H9 (cell line): ENCODE results near the gene LRSAM1. TPM values are rescaled to one million over a fixed set of nuclear protein-coding genes. Genes with fewer than 3 reads are reported as not detected.

ENCODE experiments used
- DNase-seq: peaks from one replicate; pipeline ENCODE4 v3.0.0-alpha.2; 2017
- H2AFZ ChIP-seq: one replicate; pipeline ENCODE4 v1.6.1; 2013; ENCODE audit warnings: mild to moderate bottlenecking, low read length, control low read depth, moderate library complexity
- H2AK5ac ChIP-seq: 2 replicates; pipeline ENCODE4 v1.6.1; 2013; ENCODE audit warnings: low read length, control low read depth, mixed read lengths; ENCODE audit not compliant: insufficient read length
- H2BK120ac ChIP-seq: one replicate; pipeline ENCODE4 v1.6.1; 2013; ENCODE audit warnings: low read depth, mild to moderate bottlenecking, low read length, control low read depth, inconsistent platforms; ENCODE audit not compliant: poor library complexity, severe bottlenecking
- H2BK12ac ChIP-seq: 2 replicates; pipeline ENCODE4 v1.6.1; 2013; ENCODE audit warnings: low read length, control low read depth, mixed read lengths, low read depth; ENCODE audit not compliant: insufficient read length
- H2BK15ac ChIP-seq: 2 replicates; pipeline ENCODE4 v1.6.1; 2013; ENCODE audit warnings: low read depth, low read length, control low read depth
- H2BK20ac ChIP-seq: one replicate; pipeline ENCODE4 v1.6.1; 2013; ENCODE audit warnings: low read depth, mild to moderate bottlenecking, low read length, control low read depth, inconsistent platforms; ENCODE audit not compliant: poor library complexity, severe bottlenecking
- H2BK5ac ChIP-seq: 2 replicates; pipeline ENCODE4 v1.6.1; 2013; ENCODE audit warnings: low read length, control low read depth, mixed read lengths; ENCODE audit not compliant: insufficient read length
- H3K14ac ChIP-seq: 2 replicates; pipeline ENCODE4 v1.6.1; 2013; ENCODE audit warnings: low read length, control low read depth; ENCODE audit not compliant: insufficient read depth
- H3K18ac ChIP-seq: 2 replicates; pipeline ENCODE4 v1.6.1; 2013; ENCODE audit warnings: low read depth, mild to moderate bottlenecking, mixed read lengths, low read length, control low read depth; ENCODE audit not compliant: insufficient read length
- H3K23ac ChIP-seq: 2 replicates; pipeline ENCODE4 v1.6.1; 2013; ENCODE audit warnings: low read length, control low read depth, mixed read lengths, low read depth; ENCODE audit not compliant: insufficient read length
- H3K23me2 ChIP-seq: 2 replicates; pipeline ENCODE4 v1.6.1; 2013; ENCODE audit warnings: low read depth, mild to moderate bottlenecking, mixed read lengths, low read length, control low read depth; ENCODE audit not compliant: insufficient read length, poor library complexity, severe bottlenecking
- H3K27ac ChIP-seq: 2 replicates; pipeline ENCODE4 v1.5.1; 2013; ENCODE audit warnings: low read length, control low read depth, mixed read lengths, low read depth; ENCODE audit not compliant: insufficient read length
- H3K27me3 ChIP-seq: 2 replicates; pipeline ENCODE4 v1.6.1; 2013; ENCODE audit warnings: low read length, control low read depth, inconsistent platforms; ENCODE audit not compliant: insufficient read depth
- H3K4ac ChIP-seq: 2 replicates; pipeline ENCODE4 v1.6.1; 2013; ENCODE audit warnings: low read depth, mild to moderate bottlenecking, control low read depth, inconsistent platforms, low read length, moderate library complexity
- H3K4me1 ChIP-seq: 2 replicates; pipeline ENCODE4 v1.6.1; 2013; ENCODE audit warnings: low read length, control low read depth, inconsistent platforms; ENCODE audit not compliant: insufficient read depth
- H3K4me2 ChIP-seq: 2 replicates; pipeline ENCODE4 v1.6.1; 2013; ENCODE audit warnings: low read length, control low read depth, mixed read lengths; ENCODE audit not compliant: insufficient read length, insufficient read depth
- H3K56ac ChIP-seq: 2 replicates; pipeline ENCODE4 v1.6.1; 2013; ENCODE audit warnings: low read depth, mild to moderate bottlenecking, mixed read lengths, low read length, control low read depth; ENCODE audit not compliant: insufficient read length
- H3K79me1 ChIP-seq: 2 replicates; pipeline ENCODE4 v1.6.1; 2013; ENCODE audit warnings: low read depth, mild to moderate bottlenecking, moderate library complexity, low read length, control low read depth, inconsistent platforms; ENCODE audit not compliant: insufficient read depth, poor library complexity, severe bottlenecking
- H3K79me2 ChIP-seq: 2 replicates; pipeline ENCODE4 v1.6.1; 2013; ENCODE audit warnings: low read length, control low read depth, inconsistent platforms; ENCODE audit not compliant: insufficient read depth
- H3K9ac ChIP-seq: 2 replicates; pipeline ENCODE4 v1.6.1; 2013; ENCODE audit warnings: low read length, control low read depth, mixed read lengths; ENCODE audit not compliant: insufficient read length; ENCODE audit errors: extremely low read depth
- H3K9me3 ChIP-seq: one replicate; pipeline ENCODE4 v1.6.1; 2013; ENCODE audit warnings: low read depth, low read length, inconsistent platforms; ENCODE audit not compliant: control insufficient read depth
- H3T11ph ChIP-seq: one replicate; pipeline ENCODE4 v1.6.1; 2013; ENCODE audit warnings: mild to moderate bottlenecking, low read length, control low read depth, inconsistent platforms
- H4K20me1 ChIP-seq: one replicate; pipeline ENCODE4 v1.6.1; 2013; ENCODE audit not compliant: control insufficient read depth, insufficient read length, insufficient read depth
- H4K5ac ChIP-seq: 2 replicates; pipeline ENCODE4 v1.6.1; 2013; ENCODE audit warnings: low read depth, mild to moderate bottlenecking, mixed read lengths, low read length, control low read depth; ENCODE audit not compliant: insufficient read length
- H4K8ac ChIP-seq: replicated peaks from 2 replicates; pipeline ENCODE4 v1.6.1; 2013; ENCODE audit warnings: low read length, control low read depth, mixed read lengths, low read depth; ENCODE audit not compliant: insufficient read length
- H4K91ac ChIP-seq: 2 replicates; pipeline ENCODE4 v1.6.1; 2013; ENCODE audit warnings: low read depth, mild to moderate bottlenecking, moderate library complexity, mixed read lengths, low read length, control low read depth; ENCODE audit not compliant: insufficient read length
- H3K27ac Mint-ChIP-seq, 3 experiments: 2 replicates in 2 of 3; 3 replicates in 1 of 3; pipeline ENCODE4 v1.8.0; 2020 to 2021; ENCODE audit warnings: mixed read lengths in 3 of 3, mild to moderate bottlenecking in 1 of 3, moderate library complexity in 1 of 3
- H3K27me3 Mint-ChIP-seq: 2 replicates; pipeline ENCODE4 v1.8.0; 2021; ENCODE audit warnings: low read depth, mild to moderate bottlenecking, moderate library complexity, mixed read lengths
- H3K36me3 Mint-ChIP-seq, 3 experiments: 2 replicates in 2 of 3; 3 replicates in 1 of 3; pipeline ENCODE4 v1.8.0; 2020 to 2021; ENCODE audit warnings: low read depth in 3 of 3, mixed read lengths in 3 of 3; ENCODE audit not compliant: insufficient read depth in 1 of 3
- H3K4me1 Mint-ChIP-seq, 2 experiments: 2 replicates each; pipeline ENCODE4 v1.8.0; 2020; ENCODE audit warnings: mixed read lengths in 2 of 2
- H3K4me3 Mint-ChIP-seq, 2 experiments: 2 replicates in 1 of 2; 3 replicates in 1 of 2; pipeline ENCODE4 v1.8.0; 2020 to 2021; ENCODE audit warnings: mild to moderate bottlenecking in 2 of 2, mixed read lengths in 2 of 2, moderate library complexity in 1 of 2
- H3K9me3 Mint-ChIP-seq, 2 experiments: 2 replicates in 1 of 2; 3 replicates in 1 of 2; pipeline ENCODE4 v1.8.0; 2020; ENCODE audit warnings: mild to moderate bottlenecking in 2 of 2, mixed read lengths in 2 of 2, moderate library complexity in 1 of 2
- CTCF ChIP-seq: fragments of 200-600 bp; sonication (generic); conservative IDR thresholded peaks from 3 replicates; pipeline ENCODE4 v1.8.0; 2021; ENCODE audit warnings: antibody characterized with exemption, mild to moderate bottlenecking
- WGBS: extraction: QIAGEN DNeasy Blood & Tissue Kit; methylation state at CpG from one replicate; pipeline ENCODE4 v1.1.7; 2013; ENCODE audit warnings: missing lambda C conversion rate, low lambda C conversion rate, mixed read lengths; ENCODE audit not compliant: insufficient read length; ENCODE audit errors: extremely low coverage; 5-methylcytosine and 5-hydroxymethylcytosine counted together
- total RNA-seq: library from RNA; stranded (reverse); gene quantifications from 2 replicates; pipeline ENCODE4 v1.2.1, GENCODE V29; 2021

The LRSAM1 gene
- total RNA-seq, 1 experiment from 2014 or later: 16.2 TPM

- no peak overlapping the region for H2AK5ac ChIP-seq
- no peaks in the 10 kb centered on the region for H3K9me3 ChIP-seq
- H3K18ac ChIP-seq: no peak overlapping the region
- no peaks in the 10 kb centered on the region for H4K20me1 ChIP-seq
- no peaks in the 10 kb centered on the region for H3K79me2 ChIP-seq
- no peak overlapping the region for H2BK12ac ChIP-seq
- no peaks in the 10 kb centered on the region for H3K9me3 Mint-ChIP-seq
- no CpG with 5 or more reads among the region's 10 CpGs for WGBS
- H3K27ac ChIP-seq: no peak overlapping the region
- no peak overlapping the region for H3T11ph ChIP-seq
- H3K4me3 Mint-ChIP-seq: no peak overlapping the region
- H2BK5ac ChIP-seq: no peak overlapping the region
- no peak overlapping the region for H3K56ac ChIP-seq
- DNase-seq: no peak
- no peak overlapping the region for H2BK20ac ChIP-seq
- H3K79me1 ChIP-seq: no peaks in the 10 kb centered on the region
- no peak overlapping the region for H2AFZ ChIP-seq
- no peak overlapping the region for H3K4ac ChIP-seq
- H4K91ac ChIP-seq: no peak overlapping the region
- H3K23ac ChIP-seq: no peak overlapping the region
- peaks cover 9 to 42% (median 28%) of the 10 kb centered on the region in 3 experiments for H3K36me3 Mint-ChIP-seq
- H3K4me2 ChIP-seq: no peak overlapping the region
- H3K27me3 ChIP-seq: no peaks in the 10 kb centered on the region
- no peaks in the 10 kb centered on the region for H3K27me3 Mint-ChIP-seq
- H3K9ac ChIP-seq: no peak overlapping the region
- no peak for TF ChIP-seq CTCF
- H3K27ac Mint-ChIP-seq: no peak overlapping the region
- H2BK120ac ChIP-seq: no peak overlapping the region
- no peaks in the 10 kb centered on the region for H3K4me1 ChIP-seq
- no peaks in the 10 kb centered on the region for H3K23me2 ChIP-seq
- H2BK15ac ChIP-seq: no peak overlapping the region
- no peak overlapping the region for H3K14ac ChIP-seq
- peaks cover 4 to 8% of the 10 kb centered on the region in 2 experiments for H3K4me1 Mint-ChIP-seq
- H4K5ac ChIP-seq: no peak overlapping the region
- no peak overlapping the region for H4K8ac ChIP-seq
Measured at GRCh38 chr9:127491516-127491915, 40.2 kb downstream of the LRSAM1 start.
